ENCODE data around the gene CYTH1.

DNA sequence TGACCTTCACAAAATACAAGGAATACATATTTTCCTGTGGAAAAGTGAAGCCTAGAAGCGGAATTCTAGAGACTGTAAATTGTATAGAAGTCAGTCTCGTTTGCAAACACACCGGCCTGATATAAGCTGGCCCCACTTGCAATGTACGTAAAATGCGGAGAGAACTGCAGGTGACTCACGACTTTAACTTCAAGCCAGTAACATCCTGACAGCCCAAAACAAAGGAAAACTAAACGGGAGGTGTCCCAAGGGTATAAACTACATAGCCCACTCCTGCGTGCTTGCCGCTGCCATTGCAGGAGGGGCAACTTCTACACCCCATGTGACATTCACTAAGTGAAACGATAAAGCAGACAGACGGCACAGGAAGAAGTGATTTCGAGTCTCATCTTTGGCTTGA lies 101.6 kb downstream of the CYTH1 start:
- TF ChIP-seq SUZ12 (IDR thresholded peaks at IDR 0.05; ENCODE audit: unreplicated experiment): no peak
- no peak for TF ChIP-seq HCFC1 (IDR thresholded peaks at IDR 0.05; ENCODE audit: low read length)

All from GM12878 (cell line).